Measurements from ENCODE around the gene PSMD14. TPM values are rescaled to one million over a fixed set of nuclear protein-coding genes. Genes with fewer than 3 reads are reported as not detected.
A peak's percentile ranks its signal among the peaks of the same experiment; 100 is the strongest.

The PSMD14 gene
- total RNA-seq, 1 experiment from 2014 or later, result 81.1 TPM

GRCh38 chr2:161412346-161412745 lies 104.1 kb downstream of the PSMD14 start:
- CTCF ChIA-PET, result no interaction called here
- Mint-ChIP-seq H3K36me3 (ENCODE audit: insufficient read depth, unreplicated experiment) (no peaks in the 10 kb centered on the region), H3K27me3 (ENCODE audit: insufficient read depth, unreplicated experiment) (peaks cover 15% of the 10 kb centered on the region), H3K9me3 (ENCODE audit: unreplicated experiment) (no peaks in the 10 kb centered on the region), H3K4me3 (ENCODE audit: unreplicated experiment) (no peak overlapping the region), H3K27ac (ENCODE audit: unreplicated experiment) (no peak overlapping the region), H3K4me1 (ENCODE audit: low read depth, unreplicated experiment) (peaks cover 21% of the 10 kb centered on the region)
- no TSS peak for BruUV-seq (replicated peaks)
- POLR2A ChIA-PET, result no interaction called here
- no peak for DNase-seq
- Histone ChIP-seq H3K36me3 (ENCODE audit: control insufficient read depth, insufficient read depth, low read length) (no peaks in the 10 kb centered on the region), H3K9me3 (no peaks in the 10 kb centered on the region), H3K4me3 (ENCODE audit: low read depth, low read length) (no peak overlapping the region), H3K4me1 (peaks cover 11% of the 10 kb centered on the region), H3K27me3 (replicated peaks; ENCODE audit: control insufficient read depth, insufficient read depth, low read length) (peaks cover 2% of the 10 kb centered on the region; the same call in 1 of the 2 replicates)
- TF ChIP-seq CTCF (IDR thresholded peaks at IDR 0.05; ENCODE audit: insufficient read depth in 1 of 2, low read depth in 1 of 2, low read length in 1 of 2, severe bottlenecking in 1 of 2, unreplicated experiment in 1 of 2), result no peak
- intact Hi-C loops (cut with micrococcal nuclease; ENCODE audit: unreplicated experiment), result no loop called here

- peak; percentile 64 to 65 for DNase-seq
- BruUV-seq (replicated peaks), result no TSS peak
- peaks cover 34% of the 10 kb centered on the region for H3K4me1 Mint-ChIP-seq (ENCODE audit: low read depth, unreplicated experiment)
These were observed 106.1 kb downstream of the PSMD14 start for GRCh38 chr2:161414042-161415033.

More at GRCh38 chr2:161414042-161415033, 106.1 kb downstream of the PSMD14 start:
- H3K9me3 Mint-ChIP-seq (ENCODE audit: unreplicated experiment), result no peaks in the 10 kb centered on the region
- H3K4me3 Mint-ChIP-seq (ENCODE audit: unreplicated experiment), result peak overlapping the region; percentile 71
- intact Hi-C loops (cut with micrococcal nuclease; ENCODE audit: unreplicated experiment), result no loop called here
- CTCF ChIA-PET, result interaction anchor here (0.5 kb wide), 1 partner anchor 108 kb away, joined by 4 read pairs; no protein-coding TSS in a partner anchor
- Histone ChIP-seq H3K27me3 (replicated peaks; ENCODE audit: control insufficient read depth, insufficient read depth, low read length) (peaks cover 6% of the 10 kb centered on the region), H3K36me3 (ENCODE audit: control insufficient read depth, insufficient read depth, low read length) (no peaks in the 10 kb centered on the region), H3K4me1 (peaks cover 18% of the 10 kb centered on the region), H3K9me3 (no peaks in the 10 kb centered on the region), H3K4me3 (ENCODE audit: low read depth, low read length) (peak overlapping the region; percentile 51)
- peak overlapping the region; percentile 5 for H3K27ac Mint-ChIP-seq (ENCODE audit: unreplicated experiment)
- TF ChIP-seq CTCF (IDR thresholded peaks at IDR 0.05; ENCODE audit: insufficient read depth in 1 of 2, low read depth in 1 of 2, low read length in 1 of 2, severe bottlenecking in 1 of 2, unreplicated experiment in 1 of 2), result peak in 1 of 2 experiments; percentile 23
- POLR2A ChIA-PET, result interaction anchor here (0.6 kb wide), 1 partner anchor 1361 kb away, joined by 3 read pairs; no protein-coding TSS in a partner anchor
- H3K36me3 Mint-ChIP-seq (ENCODE audit: insufficient read depth, unreplicated experiment), result no peaks in the 10 kb centered on the region
- peaks cover 34% of the 10 kb centered on the region for H3K27me3 Mint-ChIP-seq (ENCODE audit: insufficient read depth, unreplicated experiment)
